GM08714 (cell line): Measurements from ENCODE around the gene DUOXA2.
"Not testable (repeated sequence)": the region's sequence is repeated elsewhere in the genome, so short reads cannot be mapped to it uniquely, and the experiment has no call there.

Source experiments
- H3K4me3 ChIP-seq: fragments of 200-500 bp; sonication (Bioruptor generic); 2 replicates; pipeline ENCODE4 v1.5.1; 2014; ENCODE audit warnings: mild to moderate bottlenecking, low read length, inconsistent platforms
- ZNF274 ChIP-seq: IDR thresholded peaks from 2 replicates; pipeline ENCODE4 v1.6.1; 2012; ENCODE audit warnings: mild to moderate bottlenecking, low read depth, low read length

DUOXA2 gene

GRCh38 chr15:45133561-45133920 lies 19.4 kb downstream of the DUOXA2 start:
- no peak for TF ChIP-seq ZNF274
- no peak overlapping the region for H3K4me3 ChIP-seq

- TF ChIP-seq ZNF274 = no peak
- H3K4me3 ChIP-seq = no peak overlapping the region
Measured at GRCh38 chr15:45134046-45134445, 19.9 kb downstream of the DUOXA2 start.

DNA sequence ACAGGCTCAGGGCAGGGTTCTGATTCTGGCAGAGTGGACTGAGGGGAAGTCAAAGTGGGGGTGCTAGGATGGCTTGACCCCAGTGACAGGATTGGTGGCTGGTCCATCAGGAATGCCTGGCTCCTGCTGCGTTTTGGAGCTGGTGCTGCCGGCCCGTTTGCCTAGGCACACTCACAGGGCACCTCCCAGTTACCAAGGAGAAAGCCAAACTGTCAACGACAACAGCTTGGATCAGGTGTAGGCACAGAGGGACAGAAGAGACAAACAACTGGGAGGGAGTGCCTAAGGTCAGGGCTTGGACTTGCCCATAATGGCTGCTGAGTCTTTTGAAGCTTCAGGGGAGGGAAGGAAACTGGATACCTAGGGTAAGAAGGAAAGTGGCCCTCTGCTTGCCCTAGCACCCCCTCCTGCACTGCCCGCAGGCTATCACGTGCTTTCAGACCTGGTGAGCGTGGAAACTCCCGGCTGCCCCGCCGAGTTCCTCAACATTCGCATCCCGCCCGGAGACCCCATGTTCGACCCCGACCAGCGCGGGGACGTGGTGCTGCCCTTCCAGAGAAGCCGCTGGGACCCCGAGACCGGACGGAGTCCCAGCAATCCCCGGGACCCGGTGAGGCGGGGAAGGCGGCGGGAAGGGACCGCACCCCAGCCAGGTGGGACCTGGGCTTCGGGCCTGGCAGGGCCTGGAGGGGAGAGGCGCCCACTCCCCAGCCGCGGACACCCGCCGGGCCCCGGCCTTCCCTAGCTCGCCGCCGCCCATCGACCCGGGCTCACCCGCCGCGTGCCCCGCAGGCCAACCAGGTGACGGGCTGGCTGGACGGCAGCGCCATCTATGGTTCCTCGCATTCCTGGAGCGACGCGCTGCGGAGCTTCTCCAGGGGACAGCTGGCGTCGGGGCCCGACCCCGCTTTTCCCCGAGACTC lies 20.8 kb downstream of the DUOXA2 start:
- no peak overlapping the region for H3K4me3 ChIP-seq
- TF ChIP-seq ZNF274 = no peak

DNA sequence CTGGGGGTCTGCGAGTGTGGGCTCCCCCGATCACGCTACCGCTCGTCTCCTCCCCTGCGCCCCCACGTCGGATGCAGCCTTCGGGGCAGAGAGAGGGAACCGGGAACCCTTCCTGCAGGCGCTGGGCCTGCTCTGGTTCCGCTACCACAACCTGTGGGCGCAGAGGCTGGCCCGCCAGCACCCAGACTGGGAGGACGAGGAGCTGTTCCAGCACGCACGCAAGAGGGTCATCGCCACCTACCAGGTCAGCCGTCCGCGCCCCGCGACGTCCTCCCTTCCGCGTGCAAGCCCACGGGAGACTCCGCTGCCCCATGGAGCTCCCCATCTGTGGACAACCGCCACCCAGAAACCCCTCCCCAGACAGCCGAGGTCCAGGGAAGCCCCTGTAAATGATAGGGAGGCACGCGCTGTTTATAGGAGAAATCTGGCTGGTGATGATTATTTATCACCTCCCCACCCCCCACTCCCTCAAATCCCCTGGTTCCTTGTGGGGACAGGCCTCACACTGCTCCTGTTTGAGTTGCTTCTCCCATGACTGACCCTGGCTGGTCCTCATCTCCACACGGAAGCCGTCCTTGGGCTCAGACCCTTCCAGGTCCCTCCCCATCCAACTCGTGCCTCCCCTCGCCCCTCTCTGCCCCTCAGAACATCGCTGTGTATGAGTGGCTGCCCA lies 21.7 kb downstream of the DUOXA2 start:
- H3K4me3 ChIP-seq = not testable (repeated sequence)

- TF ChIP-seq ZNF274 = no peak
- no peak overlapping the region for H3K4me3 ChIP-seq
Measured at GRCh38 chr15:45136378-45136764, 22.2 kb downstream of the DUOXA2 start.

DNA sequence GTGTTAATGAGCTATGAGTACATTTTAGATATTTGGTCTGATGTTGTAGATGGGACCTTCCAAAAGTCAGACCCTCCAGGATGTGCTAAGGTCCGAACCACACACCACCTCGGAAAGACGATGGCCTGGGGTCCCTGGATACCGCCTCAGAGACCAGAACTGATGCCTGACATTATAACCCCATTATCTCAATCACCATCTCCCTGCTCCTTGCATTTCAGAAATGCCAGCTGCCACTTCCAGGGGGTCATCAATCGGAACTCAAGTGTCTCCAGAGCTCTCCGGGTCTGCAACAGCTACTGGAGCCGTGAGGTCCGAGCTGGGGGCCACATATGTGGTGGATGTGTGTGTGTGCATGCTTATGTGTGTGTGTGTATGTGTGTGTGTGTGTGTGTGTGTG lies 23.6 kb downstream of the DUOXA2 start:
- no peak for TF ChIP-seq ZNF274
- H3K4me3 ChIP-seq = no peak overlapping the region

GRCh38 chr15:45138814-45139765 lies 25.0 kb downstream of the DUOXA2 start:
- H3K4me3 ChIP-seq = no peak overlapping the region
- TF ChIP-seq ZNF274 = no peak

DNA sequence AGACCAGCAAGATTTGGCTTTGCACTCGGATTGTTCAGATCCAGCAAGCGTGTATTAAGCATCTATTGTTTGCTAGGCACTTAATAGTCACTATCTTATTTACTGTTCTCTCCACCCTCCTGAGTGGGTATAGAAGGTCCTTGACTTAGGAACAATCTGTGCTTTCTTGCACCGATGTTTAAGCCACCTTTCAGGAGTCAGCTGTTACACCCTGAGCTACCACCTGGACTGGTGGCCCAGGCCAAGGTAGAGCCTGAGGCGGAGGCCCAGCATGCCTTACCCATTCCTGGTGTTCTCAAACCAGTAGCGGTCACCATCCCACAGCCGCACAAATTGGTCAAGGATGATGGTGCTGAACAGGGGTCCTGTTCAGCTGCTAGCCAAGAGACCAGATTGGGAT lies 25.6 kb downstream of the DUOXA2 start:
- no peak overlapping the region for H3K4me3 ChIP-seq
- no peak for TF ChIP-seq ZNF274

DNA sequence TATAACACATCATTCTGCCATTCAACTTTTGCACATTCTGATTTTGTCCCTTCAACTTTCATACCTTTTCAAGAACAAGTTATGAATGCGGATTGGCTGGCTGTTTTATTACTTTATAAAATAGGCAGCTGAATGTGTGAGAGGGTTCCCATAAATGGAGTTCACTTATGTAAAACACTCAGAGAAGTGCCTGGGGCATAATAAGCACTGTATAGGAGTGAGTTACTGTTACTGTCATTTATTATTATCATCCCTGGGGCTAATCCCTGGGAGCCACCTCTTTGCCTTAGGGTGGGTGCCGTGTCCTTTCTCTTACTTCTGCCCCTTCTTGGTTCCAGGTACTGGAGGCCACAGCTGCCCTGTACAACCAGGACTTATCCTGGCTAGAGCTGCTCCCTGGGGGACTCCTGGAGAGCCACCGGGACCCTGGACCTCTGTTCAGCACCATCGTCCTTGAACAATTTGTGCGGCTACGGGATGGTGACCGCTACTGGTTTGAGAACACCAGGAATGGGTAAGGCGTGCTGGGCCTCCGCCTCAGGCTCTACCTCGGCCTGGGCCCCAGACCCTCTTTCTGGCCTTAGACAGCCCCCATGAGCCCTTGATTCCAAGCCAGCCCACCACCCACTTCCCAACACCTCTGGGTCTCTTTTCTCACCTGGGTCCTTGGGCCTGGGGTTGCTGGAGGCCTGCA lies 26.6 kb downstream of the DUOXA2 start:
- TF ChIP-seq ZNF274 = no peak
- no peak overlapping the region for H3K4me3 ChIP-seq

- no peak overlapping the region for H3K4me3 ChIP-seq
- no peak for TF ChIP-seq ZNF274
Measured at GRCh38 chr15:45141386-45141785, 27.3 kb downstream of the DUOXA2 start.

DNA sequence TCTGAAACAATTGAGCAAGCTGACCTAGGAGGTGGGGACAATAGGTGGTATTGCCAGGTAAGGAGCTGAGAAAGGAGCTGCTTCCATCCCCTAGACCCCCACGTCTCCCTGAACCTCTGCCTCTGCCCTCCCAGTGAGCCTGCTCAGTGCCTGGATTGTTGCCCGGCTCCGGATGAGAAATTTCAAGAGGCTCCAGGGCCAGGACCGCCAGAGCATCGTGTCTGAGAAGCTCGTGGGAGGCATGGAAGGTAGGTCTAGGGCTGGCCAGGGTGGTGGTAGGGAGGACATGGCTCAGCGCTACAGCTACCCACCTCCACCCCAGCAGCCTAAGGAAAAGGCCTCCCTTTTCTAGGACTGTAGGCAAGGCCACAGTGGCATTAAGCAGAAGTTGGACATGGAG lies 28.9 kb downstream of the DUOXA2 start:
- no peak for TF ChIP-seq ZNF274
- no peak overlapping the region for H3K4me3 ChIP-seq

- no peak overlapping the region for H3K4me3 ChIP-seq
- no peak for TF ChIP-seq ZNF274
Measured at GRCh38 chr15:45143946-45144345, 29.8 kb downstream of the DUOXA2 start.

GRCh38 chr15:45144775-45145174 lies 30.6 kb downstream of the DUOXA2 start:
- TF ChIP-seq ZNF274 = no peak
- H3K4me3 ChIP-seq = no peak overlapping the region

GRCh38 chr15:45146405-45146804 lies 32.3 kb downstream of the DUOXA2 start:
- no peak for TF ChIP-seq ZNF274

More at GRCh38 chr15:45146405-45146804, 32.3 kb downstream of the DUOXA2 start:
- H3K4me3 ChIP-seq = no peak overlapping the region
